Daoy (cell line): Measurements from ENCODE around the gene LRRC57. TPM values are rescaled to one million over a fixed set of nuclear protein-coding genes. Genes with fewer than 3 reads are reported as not detected.

Experiments used
- DNase-seq: peaks from one replicate; pipeline ENCODE4 v3.0.0-alpha.2; 2015; ENCODE audit warnings: low read depth
- total RNA-seq: library from RNA; depleted of rRNA; stranded (reverse); fragments of >200 nt; shearing (Covaris generic); gene quantifications from 2 replicates; pipeline ENCODE4 v1.2.3, GENCODE V29; 2014; rRNA removed

The LRRC57 gene
- total RNA-seq, 1 experiment from 2014 or later: 12.1 TPM

- DNase-seq: peak; percentile 91
These were observed 57.7 kb downstream of the LRRC57 start, which contains the start of gene ZNF106 for GRCh38 chr15:42490671-42491538. ZNF106 (minus strand) TSS chr15:42491141; CDS start chr15:42472289, 18,852 bp downstream.

GRCh38 chr15:42490291-42490670, 58.3 kb downstream of the LRRC57 start:
- no peak for DNase-seq

Other genes starting within 250 kb of the LRRC57 start
- 0.06 TPM in 1 of 2 replicates, not detected in the other for gene CAPN3, start 189.3 kb downstream of the LRRC57 start, total RNA-seq
- gene ZNF106, start 57.7 kb downstream of the LRRC57 start, total RNA-seq: 26.5 and 29.4 TPM in 2 replicates
- gene SNAP23, start 53.2 kb downstream of the LRRC57 start, total RNA-seq: 59.8 and 63.4 TPM in 2 replicates
- 55.5 and 69.5 TPM in 2 replicates for gene HAUS2, start within 50 bp of the LRRC57 start, total RNA-seq
- 0.80 and 1.2 TPM in 2 replicates for gene STARD9, start 26.8 kb upstream of the LRRC57 start, total RNA-seq
- 15.3 and 17.7 TPM in 2 replicates for gene CDAN1, start 188.3 kb upstream of the LRRC57 start, total RNA-seq